Activated B cell treated with CpG ODN at 0.5 μM for 24 hours (primary cell): ENCODE data around the gene THRAP3. TPM values are rescaled to one million over a fixed set of nuclear protein-coding genes. Genes with fewer than 3 reads are reported as not detected.

ENCODE experiments used
- ATAC-seq: fragments of 200-7000 bp; cut with Tn5 transposase; one replicate; pipeline ENCODE4 v1.10.0; 2021; ENCODE audit warnings: low read depth, mild to moderate bottlenecking, moderate library complexity
- CTCF ChIA-PET: fragments of 350-600 bp; sonication (Branson Sonifier 250); formaldehyde crosslinking; loops from one replicate; lab custom pipeline; 2021; ENCODE audit warnings: antibody characterized with exemption; lab: Charles Lee
- POLR2A ChIA-PET: fragments of 350-600 bp; sonication (Branson Sonifier 250); formaldehyde crosslinking; loops from one replicate; lab custom pipeline; 2021; ENCODE audit warnings: antibody characterized with exemption; lab: Charles Lee
- DNase-seq: peaks from one replicate; pipeline ENCODE4 v3.0.0; 2022
- H3K27ac Mint-ChIP-seq: one replicate; pipeline ENCODE4 v1.8.0; 2020; ENCODE audit warnings: mixed read lengths
- H3K27me3 Mint-ChIP-seq: one replicate; pipeline ENCODE4 v1.8.0; 2021; ENCODE audit warnings: mixed read lengths
- H3K36me3 Mint-ChIP-seq: one replicate; pipeline ENCODE4 v1.8.0; 2021; ENCODE audit warnings: low read depth, mixed read lengths
- H3K4me1 Mint-ChIP-seq: one replicate; pipeline ENCODE4 v1.8.0; 2021; ENCODE audit warnings: mixed read lengths
- H3K4me3 Mint-ChIP-seq: one replicate; pipeline ENCODE4 v1.8.0; 2020; ENCODE audit warnings: mild to moderate bottlenecking, mixed read lengths
- H3K9me3 Mint-ChIP-seq: one replicate; pipeline ENCODE4 v1.8.0; 2020; ENCODE audit warnings: mixed read lengths
- intact Hi-C: fragments of 100-400 bp; cut with micrococcal nuclease; formaldehyde crosslinking; loops from one replicate; pipeline ENCODE4 v1.15.1; 2024
- total RNA-seq: library from RNA; stranded (reverse); gene quantifications from 2 replicates; pipeline ENCODE4 v1.2.3, GENCODE V29; 2022
- TF ChIP-seq, protein P1 (sequence below): fragments of 200-600 bp; IDR thresholded peaks from one replicate; pipeline ENCODE4 v1.8.0; 2022; ENCODE audit warnings: antibody characterized with exemption, mild to moderate bottlenecking

Gene THRAP3
- total RNA-seq, 1 donor from 2014 or later = 145 TPM

DNA sequence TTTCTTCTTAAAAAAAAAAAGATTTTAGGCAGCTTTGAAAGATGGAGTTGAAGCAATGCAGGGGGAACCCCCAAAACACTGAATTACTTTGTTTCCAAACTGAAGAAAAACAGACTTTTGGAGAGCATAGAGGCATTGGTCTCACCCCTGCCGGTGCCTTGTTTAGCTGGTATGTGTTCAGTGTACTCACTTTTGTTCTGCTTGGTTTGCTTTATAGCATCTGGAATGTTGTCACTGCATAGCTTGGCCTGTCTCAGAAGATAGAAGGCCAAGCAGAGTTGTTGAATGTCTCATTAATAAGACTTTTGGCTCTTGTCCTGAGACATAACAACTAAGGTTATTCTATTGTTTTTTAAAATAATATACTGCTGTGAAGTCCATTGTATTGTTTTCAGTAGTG, 6.9 kb downstream of the THRAP3 start:
- intact Hi-C loops = no loop called here
- CTCF ChIA-PET = interaction anchor here (1.0 kb wide), 1 partner anchor 82 kb away, joined by 4 read pairs; the partner anchor contains the start of gene TRAPPC3

GRCh38 chr1:36232212-36233095, 8.2 kb downstream of the THRAP3 start:
- intact Hi-C loops = loop anchor here (1.0 kb wide), 1 partner anchor 8 kb away; the partner anchor contains the start of gene THRAP3
- peaks cover 70% of the 10 kb centered on the region for H3K4me1 Mint-ChIP-seq
- ChIA-PET POLR2A (interaction anchor here (0.6 to 2.8 kb wide), 4 partner anchors 8 to 83 kb away, joined by 3 to 31 read pairs (median 5); partner anchors contain the start of genes THRAP3 and TRAPPC3), CTCF (interaction anchor here (0.6 to 1.0 kb wide), 3 partner anchors 8 to 1192 kb away, joined by 3 to 4 read pairs (median 4); partner anchors contain the start of genes THRAP3 and TRAPPC3)
- peak overlapping the region; percentile 88 for H3K27ac Mint-ChIP-seq
- no peaks in the 10 kb centered on the region for H3K27me3 Mint-ChIP-seq
- ATAC-seq = peak; percentile 88
- TF ChIP-seq, protein P1, sequence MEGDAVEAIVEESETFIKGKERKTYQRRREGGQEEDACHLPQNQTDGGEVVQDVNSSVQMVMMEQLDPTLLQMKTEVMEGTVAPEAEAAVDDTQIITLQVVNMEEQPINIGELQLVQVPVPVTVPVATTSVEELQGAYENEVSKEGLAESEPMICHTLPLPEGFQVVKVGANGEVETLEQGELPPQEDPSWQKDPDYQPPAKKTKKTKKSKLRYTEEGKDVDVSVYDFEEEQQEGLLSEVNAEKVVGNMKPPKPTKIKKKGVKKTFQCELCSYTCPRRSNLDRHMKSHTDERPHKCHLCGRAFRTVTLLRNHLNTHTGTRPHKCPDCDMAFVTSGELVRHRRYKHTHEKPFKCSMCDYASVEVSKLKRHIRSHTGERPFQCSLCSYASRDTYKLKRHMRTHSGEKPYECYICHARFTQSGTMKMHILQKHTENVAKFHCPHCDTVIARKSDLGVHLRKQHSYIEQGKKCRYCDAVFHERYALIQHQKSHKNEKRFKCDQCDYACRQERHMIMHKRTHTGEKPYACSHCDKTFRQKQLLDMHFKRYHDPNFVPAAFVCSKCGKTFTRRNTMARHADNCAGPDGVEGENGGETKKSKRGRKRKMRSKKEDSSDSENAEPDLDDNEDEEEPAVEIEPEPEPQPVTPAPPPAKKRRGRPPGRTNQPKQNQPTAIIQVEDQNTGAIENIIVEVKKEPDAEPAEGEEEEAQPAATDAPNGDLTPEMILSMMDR = no peak
- peak overlapping the region; percentile 66 for H3K4me3 Mint-ChIP-seq
- no peaks in the 10 kb centered on the region for H3K9me3 Mint-ChIP-seq
- no peak for DNase-seq
- H3K36me3 Mint-ChIP-seq = peaks cover 61% of the 10 kb centered on the region

More for the DNA sequence above, 6.9 kb downstream of the THRAP3 start:
- POLR2A ChIA-PET = interaction anchor here (0.7 kb wide), 1 partner anchor 13 kb away, joined by 5 read pairs; no protein-coding TSS in a partner anchor
- peaks cover 63% of the 10 kb centered on the region for H3K36me3 Mint-ChIP-seq
- ATAC-seq (no peak), DNase-seq (no peak)
- H3K4me3 Mint-ChIP-seq = no peak overlapping the region
- no peaks in the 10 kb centered on the region for H3K27me3 Mint-ChIP-seq
- H3K27ac Mint-ChIP-seq = peak overlapping the region; percentile 88
- no peaks in the 10 kb centered on the region for H3K9me3 Mint-ChIP-seq
- peaks cover 70% of the 10 kb centered on the region for H3K4me1 Mint-ChIP-seq
- TF ChIP-seq, protein P1 = no peak

- ChIA-PET POLR2A (interaction anchor here (1.3 to 1.7 kb wide), 2 partner anchors 11 to 12 kb away, joined by 3 to 5 read pairs; partner anchors contain the start of gene THRAP3), CTCF (interaction anchor here (1.1 kb wide), 1 partner anchor 49 kb away, joined by 3 read pairs; no protein-coding TSS in a partner anchor)
- H3K27ac Mint-ChIP-seq = peak overlapping the region; percentile 83
- intact Hi-C loops = no loop called here
- H3K4me3 Mint-ChIP-seq = peak overlapping the region; percentile 48
- TF ChIP-seq, protein P1 = no peak
- H3K27me3 Mint-ChIP-seq = no peaks in the 10 kb centered on the region
- H3K36me3 Mint-ChIP-seq = peaks cover 60% of the 10 kb centered on the region
- DNase-seq (no peak), ATAC-seq (no peak)
- H3K9me3 Mint-ChIP-seq = no peaks in the 10 kb centered on the region
- H3K4me1 Mint-ChIP-seq = peaks cover 75% of the 10 kb centered on the region
These were observed 12.1 kb downstream of the THRAP3 start for GRCh38 chr1:36236302-36236701.

DNA sequence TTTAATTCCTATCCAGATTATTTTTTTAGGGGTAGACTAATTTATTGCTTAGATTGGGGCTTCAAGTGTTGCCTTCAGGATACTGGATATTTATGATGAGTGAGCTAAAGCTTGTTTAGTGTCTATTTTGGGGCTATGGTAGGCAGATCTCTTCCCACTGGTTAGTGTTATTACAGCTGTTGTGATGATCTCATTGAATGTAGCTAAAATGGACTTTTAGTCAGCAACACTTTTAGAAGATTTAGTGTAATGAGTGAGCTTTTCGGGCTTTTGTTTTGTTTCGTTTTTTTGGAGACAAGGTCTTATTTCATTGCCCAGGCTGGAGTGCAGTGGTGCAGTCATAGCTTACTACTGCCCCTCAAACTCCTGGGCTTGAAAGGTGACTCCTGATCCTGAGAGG, 14.2 kb downstream of the THRAP3 start:
- no peaks in the 10 kb centered on the region for H3K9me3 Mint-ChIP-seq
- H3K27me3 Mint-ChIP-seq = no peaks in the 10 kb centered on the region
- ChIA-PET POLR2A (interaction anchor here (0.6 to 1.0 kb wide), 2 partner anchors 14 to 22 kb away, joined by 3 read pairs; partner anchors contain the start of gene THRAP3), CTCF (no interaction called here)
- intact Hi-C loops = no loop called here
- no peak overlapping the region for H3K4me3 Mint-ChIP-seq
- no peak overlapping the region for H3K27ac Mint-ChIP-seq
- TF ChIP-seq, protein P1 = no peak
- peaks cover 58% of the 10 kb centered on the region for H3K4me1 Mint-ChIP-seq
- peaks cover 62% of the 10 kb centered on the region for H3K36me3 Mint-ChIP-seq
- no peak for ATAC-seq
- no peak for DNase-seq
